HG02840 (cell line): ENCODE measurements around the gene CHRND.
"Not testable (repeated sequence)": the region's sequence is repeated elsewhere in the genome, so short reads cannot be mapped to it uniquely, and the experiment has no call there.

Experiments
- ATAC-seq: cut with Tn5 transposase; IDR thresholded peaks from one replicate; pipeline ENCODE4 v1.9.1; 2021; ENCODE audit warnings: mild to moderate bottlenecking, moderate library complexity, moderate number of reproducible peaks; ENCODE audit not compliant: unreplicated experiment, low FRiP score

CHRND gene

GRCh38 chr2:232570481-232570880, 44.5 kb downstream of the CHRND start:
- not testable (repeated sequence) for ATAC-seq

GRCh38 chr2:232571026-232571474, 45.1 kb downstream of the CHRND start:
- no peak for ATAC-seq

- ATAC-seq: no peak
Observed at GRCh38 chr2:232573042-232573441, 47.1 kb downstream of the CHRND start.

- no peak for ATAC-seq
Observed at GRCh38 chr2:232573771-232574435, 47.9 kb downstream of the CHRND start.

GRCh38 chr2:232574674-232575403, 48.9 kb downstream of the CHRND start:
- ATAC-seq: no peak

- ATAC-seq: no peak
Observed at GRCh38 chr2:232575404-232575746, 49.4 kb downstream of the CHRND start.

- no peak for ATAC-seq
Observed at GRCh38 chr2:232576995-232577394, 51.0 kb downstream of the CHRND start.

GRCh38 chr2:232577841-232578240, 51.9 kb downstream of the CHRND start:
- ATAC-seq: no peak

GRCh38 chr2:232578626-232579025, 52.7 kb downstream of the CHRND start:
- no peak for ATAC-seq

- ATAC-seq: no peak
Observed at GRCh38 chr2:232580648-232580981, 54.7 kb downstream of the CHRND start.

GRCh38 chr2:232581725-232582124, 55.8 kb downstream of the CHRND start:
- no peak for ATAC-seq

GRCh38 chr2:232584238-232584637, 58.3 kb downstream of the CHRND start:
- ATAC-seq: no peak
